H1 (cell line): Measurements from ENCODE around the gene RUNX1. TPM values are rescaled to one million over a fixed set of nuclear protein-coding genes. Genes with fewer than 3 reads are reported as not detected.

Source experiments
- CTCF ChIA-PET: fragments of 300-600 bp; sonication (Branson Sonifier 250); formaldehyde crosslinking; loops from one replicate; lab custom pipeline; 2021; ENCODE audit not compliant: partially characterized antibody; lab: Charles Lee
- POLR2A ChIA-PET: fragments of 300-600 bp; sonication (Branson Sonifier 250); formaldehyde crosslinking; loops from one replicate; lab custom pipeline; 2021; ENCODE audit warnings: inconsistent platforms; ENCODE audit not compliant: partially characterized antibody; lab: Charles Lee
- DNase-seq, 2 experiments: peaks; one replicate each; pipeline versions ENCODE4 v3.0.0 to v3.0.0-alpha.2; 2010 to 2022; ENCODE audit warnings: low spot score in 2 of 2, low read depth in 1 of 2, mixed read lengths in 1 of 2
- FAIRE-seq: peaks from 2 replicates; lab custom pipeline; 2011; peaks lifted over from hg19 to GRCh38; lab: Jason Lieb, UNC
- H2AFZ ChIP-seq: 2 replicates; pipeline ENCODE4 v1.8.1; 2012; ENCODE audit warnings: low read length, inconsistent platforms
- H2AK5ac ChIP-seq: 2 replicates; pipeline ENCODE4 v1.6.1; 2013; ENCODE audit warnings: low read depth, low read length
- H2BK120ac ChIP-seq: replicated peaks from 2 replicates; pipeline ENCODE3; 2013; ENCODE audit warnings: low read depth, low read length, inconsistent platforms
- H2BK12ac ChIP-seq: 2 replicates; pipeline ENCODE4 v1.6.1; 2013; ENCODE audit warnings: low read depth, low read length
- H2BK15ac ChIP-seq: 2 replicates; pipeline ENCODE4 v1.6.1; 2013; ENCODE audit warnings: low read length
- H2BK20ac ChIP-seq: 2 replicates; pipeline ENCODE4 v1.6.1; 2013; ENCODE audit warnings: low read length
- H2BK5ac ChIP-seq: 2 replicates; pipeline ENCODE4 v1.6.1; 2013; ENCODE audit warnings: low read depth, low read length
- H3K14ac ChIP-seq: 2 replicates; pipeline ENCODE4 v1.6.1; 2013; ENCODE audit warnings: inconsistent platforms; ENCODE audit not compliant: insufficient read length
- H3K18ac ChIP-seq: 2 replicates; pipeline ENCODE4 v1.6.1; 2013; ENCODE audit warnings: low read length; ENCODE audit errors: extremely low read depth
- H3K23ac ChIP-seq: 2 replicates; pipeline ENCODE4 v1.6.1; 2013; ENCODE audit warnings: inconsistent platforms; ENCODE audit not compliant: insufficient read length
- H3K23me2 ChIP-seq: 2 replicates; pipeline ENCODE4 v1.6.1; 2013; ENCODE audit warnings: low read depth, low read length
- H3K27ac ChIP-seq: 2 replicates; pipeline ENCODE4 v1.6.1; 2011; ENCODE audit warnings: low read depth, low read length, inconsistent platforms
- H3K27me3 ChIP-seq, 4 experiments: replicated peaks in 1 of 4; 1 replicate in 1 of 4; 2 replicates in 3 of 4; pipeline versions ENCODE4 v1.6.1 to v1.8.1; 2011 to 2013; ENCODE audit warnings: low read length in 3 of 4, mild to moderate bottlenecking in 3 of 4, inconsistent platforms in 2 of 4, mixed read lengths in 2 of 4, moderate library complexity in 1 of 4; ENCODE audit not compliant: control insufficient read depth in 3 of 4, insufficient read depth in 3 of 4; ENCODE audit errors: extremely low read depth in 1 of 4
- H3K36me3 ChIP-seq, 4 experiments: 2 replicates each; pipeline versions ENCODE4 v1.6.1 to v1.8.1; 2011 to 2013; ENCODE audit warnings: mild to moderate bottlenecking in 4 of 4, low read length in 3 of 4, moderate library complexity in 2 of 4, control low read depth in 1 of 4, inconsistent platforms in 1 of 4; ENCODE audit not compliant: insufficient read depth in 4 of 4, control insufficient read depth in 2 of 4
- H3K4ac ChIP-seq: replicated peaks from 2 replicates; pipeline ENCODE3; 2013; ENCODE audit warnings: low read length, low read depth, mixed read lengths, inconsistent platforms; ENCODE audit not compliant: insufficient read length
- H3K4me1 ChIP-seq, 4 experiments: replicated peaks in 1 of 4; 1 replicate in 1 of 4; 2 replicates in 3 of 4; pipeline versions ENCODE4 v1.6.1 to v1.8.1; 2011 to 2013; ENCODE audit warnings: low read length in 3 of 4, inconsistent platforms in 2 of 4, mixed read lengths in 1 of 4; ENCODE audit not compliant: insufficient read depth in 4 of 4, control insufficient read depth in 3 of 4
- H3K4me2 ChIP-seq, 2 experiments: 2 replicates each; pipeline versions ENCODE4 v1.6.1 to v1.8.1; 2011 to 2013; ENCODE audit warnings: low read depth in 2 of 2, low read length in 2 of 2, control low read depth in 1 of 2, inconsistent platforms in 1 of 2, mild to moderate bottlenecking in 1 of 2; ENCODE audit not compliant: insufficient read depth in 1 of 2
- H3K4me3 ChIP-seq, 4 experiments: fragments of 200-600, 300-600 bp in 1 of 4; sonication (generic), shearing (Covaris generic), sonication (Bioruptor Twin) in 1 of 4; 2 replicates each; pipeline versions ENCODE4 v1.5.1 to v1.8.1; 2011 to 2016; ENCODE audit warnings: low read length in 4 of 4, low read depth in 3 of 4, control low read depth in 2 of 4, inconsistent platforms in 2 of 4, mild to moderate bottlenecking in 2 of 4, mixed read lengths in 1 of 4, moderate library complexity in 1 of 4; ENCODE audit not compliant: insufficient read depth in 2 of 4; ENCODE audit errors: extremely low read depth in 1 of 4
- H3K56ac ChIP-seq: replicated peaks from 2 replicates; pipeline ENCODE3; 2013; ENCODE audit warnings: low read depth, mild to moderate bottlenecking, mixed read lengths, low read length, inconsistent platforms; ENCODE audit not compliant: insufficient read length
- H3K79me1 ChIP-seq: 2 replicates; pipeline ENCODE4 v1.6.1; 2013; ENCODE audit warnings: low read depth, low read length, control low read depth
- H3K79me2 ChIP-seq, 2 experiments: 2 replicates each; pipeline versions ENCODE4 v1.6.1 to v1.8.1; 2012 to 2013; ENCODE audit warnings: low read length in 2 of 2, mild to moderate bottlenecking in 2 of 2, inconsistent platforms in 1 of 2; ENCODE audit not compliant: insufficient read depth in 2 of 2, control insufficient read depth in 1 of 2
- H3K9ac ChIP-seq, 4 experiments: replicated peaks in 1 of 4; 1 replicate in 1 of 4; 2 replicates in 3 of 4; pipeline versions ENCODE4 v1.6.1 to v1.8.1; 2011 to 2013; ENCODE audit warnings: low read depth in 3 of 4, low read length in 3 of 4, control low read depth in 2 of 4, mild to moderate bottlenecking in 2 of 4, moderate library complexity in 2 of 4, inconsistent platforms in 1 of 4; ENCODE audit errors: extremely low read depth in 1 of 4
- H3K9me3 ChIP-seq, 2 experiments: 2 replicates each; pipeline versions ENCODE4 v1.6.1 to v1.8.1; 2012 to 2013; ENCODE audit warnings: mild to moderate bottlenecking in 2 of 2, moderate library complexity in 2 of 2, control low read depth in 1 of 2, inconsistent platforms in 1 of 2, low read depth in 1 of 2, low read length in 1 of 2, mixed read lengths in 1 of 2; ENCODE audit not compliant: insufficient read depth in 2 of 2
- H4K20me1 ChIP-seq, 2 experiments: replicated peaks in 1 of 2; 2 replicates each; pipeline versions ENCODE3 to v1.8.1; 2011 to 2013; ENCODE audit warnings: inconsistent platforms in 2 of 2, low read length in 2 of 2, mild to moderate bottlenecking in 1 of 2; ENCODE audit not compliant: insufficient read depth in 2 of 2, control insufficient read depth in 1 of 2
- H4K5ac ChIP-seq: 2 replicates; pipeline ENCODE4 v1.6.1; 2013; ENCODE audit warnings: low read length, low read depth, mixed read lengths, inconsistent platforms; ENCODE audit not compliant: insufficient read length
- H4K8ac ChIP-seq: 2 replicates; pipeline ENCODE4 v1.8.0; 2013; ENCODE audit warnings: mild to moderate bottlenecking, moderate library complexity, low read length, inconsistent platforms; ENCODE audit not compliant: insufficient read depth; ENCODE audit errors: extremely low read depth
- H4K91ac ChIP-seq: replicated peaks from 2 replicates; pipeline ENCODE3; 2013; ENCODE audit warnings: low read length, mixed read lengths, inconsistent platforms; ENCODE audit not compliant: insufficient read length
- CBX5 ChIP-seq: fragments of 300-800, 300-1000 bp; sonication (generic); IDR thresholded peaks from 2 replicates; pipeline ENCODE4 v1.7.1; 2016; ENCODE audit warnings: antibody characterized with exemption, low read length, low read depth
- CTBP2 ChIP-seq: IDR thresholded peaks from 2 replicates; pipeline ENCODE4 v1.7.0; 2011; ENCODE audit warnings: borderline replicate concordance, mild to moderate bottlenecking, moderate library complexity, mixed read lengths, low read length; ENCODE audit not compliant: insufficient read depth, insufficient read length
- HDAC6 ChIP-seq: IDR thresholded peaks from one replicate; pipeline ENCODE4 v1.7.1; 2012; ENCODE audit warnings: low read depth, mild to moderate bottlenecking, inconsistent platforms, low read length, moderate library complexity
- MAFK ChIP-seq: IDR thresholded peaks from 2 replicates; pipeline ENCODE4 v1.6.1; 2012; ENCODE audit warnings: low read depth, mild to moderate bottlenecking, improper control_type of control experiment, low read length
- WGBS, 2 experiments: shearing (Covaris generic) in 1 of 2; methylation state at CpG; one replicate each; pipeline versions ENCODE4 v1.1.6 to v1.1.7; 2013 to 2015; ENCODE audit warnings: low lambda C conversion rate in 2 of 2, mixed read lengths in 2 of 2, inconsistent platforms in 1 of 2, low coverage in 1 of 2, missing lambda C conversion rate in 1 of 2; ENCODE audit not compliant: insufficient replicate concordance in 2 of 2, insufficient coverage in 1 of 2, insufficient read length in 1 of 2; ENCODE audit errors: extremely low coverage in 1 of 2, missing lambda C conversion rate in 1 of 2; 5-methylcytosine and 5-hydroxymethylcytosine counted together
- polyA plus RNA-seq, 7 experiments: library from polyadenylated mRNA; depleted of rRNA in 3 of 7; stranded (reverse) in 5 of 7; unstranded in 2 of 7; fragments of >200 nt in 5 of 7; fragments of 200-250 nt in 2 of 7; gene quantifications; 1 replicate in 5 of 7; 2 replicates in 1 of 7; 4 replicates in 1 of 7; pipeline versions ENCODE4 v1.2.1 to v1.2.3, GENCODE V29; 2011 to 2013; ENCODE audit warnings: missing spikeins in 2 of 7, mixed read lengths in 2 of 7
- total RNA-seq: library from RNA; stranded (reverse); fragmentation: NEBNext Ultra II Directional; extraction: Animal tissue kit (Norgen Biotek cat#: 25700); gene quantifications from 2 replicates; pipeline ENCODE4 v1.2.1, GENCODE V29; 2021

The RUNX1 gene
- total and polyA plus RNA-seq, 2 of the 8 experiments (the other 6 are each of a cell fraction or from before 2014, with no cell fraction given), result 0.20 to 0.60 TPM

GRCh38 chr21:34822942-34823341 is 226.2 kb downstream of the RUNX1 start:
- Histone ChIP-seq H3K4me3 (no peak overlapping the region), H3K27ac (no peak overlapping the region), H4K8ac (no peak overlapping the region), H3K14ac (no peak overlapping the region), H4K20me1 (no peaks in the 10 kb centered on the region), H3K36me3 (no peaks in the 10 kb centered on the region), H3K56ac (no peak overlapping the region), H3K79me2 (no peaks in the 10 kb centered on the region), H2BK5ac (no peak overlapping the region), H4K91ac (no peak overlapping the region), H3K4ac (no peak overlapping the region), H3K27me3 (no peaks in the 10 kb centered on the region), H2BK15ac (no peak overlapping the region), H3K4me1 (peaks cover 0 to 5% (median 2%) of the 10 kb centered on the region in 4 experiments; a peak in 4 of 7 replicates), H3K79me1 (no peaks in the 10 kb centered on the region), H3K4me2 (no peak overlapping the region), H2BK20ac (no peak overlapping the region), H2BK12ac (no peak overlapping the region), H2BK120ac (no peak overlapping the region), H3K9ac (no peak overlapping the region), H3K9me3 (no peaks in the 10 kb centered on the region), H4K5ac (no peak overlapping the region), H2AFZ (no peak overlapping the region), H3K23ac (no peak overlapping the region), H3K23me2 (no peaks in the 10 kb centered on the region), H3K18ac (0 out of 2 replicates have a peak overlapping the region, but pooled peaks have one; percentile 27), H2AK5ac (no peak overlapping the region)
- DNase-seq, result no peak
- ChIA-PET POLR2A (no interaction called here), CTCF (interaction anchor here (0.5 to 2.0 kb wide), 2 partner anchors 21 to 1231 kb away, joined by 4 to 5 read pairs; no protein-coding TSS in a partner anchor)
- TF ChIP-seq CBX5 (no peak), HDAC6 (no peak), CTBP2 (no peak), MAFK (peak; percentile 51; the same call in 1 of the 2 replicates)
- WGBS, 2 experiments, result 96% methylated on average over 6 of the region's 6 CpGs; no CpG with 5 or more reads in 1 of the 2 experiments
- no peak for FAIRE-seq
